Measurements from ENCODE around the gene MAD1L1. TPM values are rescaled to one million over a fixed set of nuclear protein-coding genes. Genes with fewer than 3 reads are reported as not detected.

MAD1L1 gene
- total RNA-seq, 1 experiment from 2014 or later, result 43.8 TPM

DNA sequence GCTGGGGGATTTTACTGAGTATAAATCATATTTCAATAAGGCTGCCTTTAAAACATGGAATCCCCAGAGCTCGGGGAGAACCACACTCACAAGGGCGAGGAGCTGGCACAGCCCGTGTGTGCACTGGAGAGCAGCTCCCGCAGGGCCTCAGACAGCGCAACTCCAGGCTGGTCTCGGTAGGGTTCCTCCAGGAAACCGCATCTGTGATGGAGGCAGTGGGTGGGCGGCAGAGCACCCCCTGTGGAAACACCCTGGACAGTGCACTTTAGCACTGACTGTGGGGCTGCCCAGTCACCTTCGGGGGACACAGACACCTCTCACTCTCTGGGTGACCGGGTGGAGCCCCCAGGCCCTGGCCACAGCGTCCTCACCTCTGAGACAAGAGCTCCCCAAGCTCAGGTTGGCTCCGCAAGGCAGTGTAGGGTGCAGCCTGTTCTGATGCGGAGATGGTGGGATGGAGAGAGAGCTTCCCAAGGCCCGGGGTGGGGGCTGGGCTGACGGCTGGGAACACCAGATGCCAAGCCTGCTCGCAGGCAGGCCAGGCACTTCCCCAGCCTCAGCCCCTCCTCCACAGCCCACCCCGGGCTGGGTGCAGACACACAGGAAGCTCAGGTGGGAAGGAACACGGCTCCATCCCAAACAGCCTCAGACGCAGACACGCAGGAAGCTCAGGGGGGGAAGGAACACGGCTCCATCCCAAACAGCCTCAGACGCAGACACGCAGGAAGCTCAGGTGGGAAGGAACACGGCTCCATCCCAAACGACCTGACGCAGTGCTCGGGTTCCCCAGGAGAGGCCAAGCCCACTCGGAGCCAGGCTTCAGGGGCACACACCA is 224.4 kb downstream of the MAD1L1 start:
- H3K4me1 Mint-ChIP-seq, result no peaks in the 10 kb centered on the region
- H3K4me3 Mint-ChIP-seq, result no peak overlapping the region
- DNase-seq (ENCODE audit: low spot score) (peak; percentile 14), ATAC-seq (no peak)
- no peaks in the 10 kb centered on the region for H3K36me3 Mint-ChIP-seq
- POLR2A ChIA-PET, result interaction anchor here (0.6 kb wide), 1 partner anchor 32 kb away, joined by 3 read pairs; no protein-coding TSS in a partner anchor
- no peaks in the 10 kb centered on the region for H3K27me3 Mint-ChIP-seq (ENCODE audit: low read depth)
- H3K9me3 Mint-ChIP-seq, result no peaks in the 10 kb centered on the region
- CTCF ChIA-PET, result interaction anchor here (1.1 to 1.2 kb wide), 2 partner anchors 33 to 186 kb away, joined by 3 to 4 read pairs; no protein-coding TSS in a partner anchor
- H3K27ac Mint-ChIP-seq, result 0 out of 2 replicates have a peak overlapping the region, but pooled peaks have one; percentile 65
- no peak for TF ChIP-seq TEAD1 (CRISPR knock-in tag; IDR thresholded peaks at IDR 0.05)
- TF ChIP-seq ESRRA (CRISPR knock-in tag; IDR thresholded peaks at IDR 0.05; ENCODE audit: borderline replicate concordance), result no peak
- TF ChIP-seq, protein P1, sequence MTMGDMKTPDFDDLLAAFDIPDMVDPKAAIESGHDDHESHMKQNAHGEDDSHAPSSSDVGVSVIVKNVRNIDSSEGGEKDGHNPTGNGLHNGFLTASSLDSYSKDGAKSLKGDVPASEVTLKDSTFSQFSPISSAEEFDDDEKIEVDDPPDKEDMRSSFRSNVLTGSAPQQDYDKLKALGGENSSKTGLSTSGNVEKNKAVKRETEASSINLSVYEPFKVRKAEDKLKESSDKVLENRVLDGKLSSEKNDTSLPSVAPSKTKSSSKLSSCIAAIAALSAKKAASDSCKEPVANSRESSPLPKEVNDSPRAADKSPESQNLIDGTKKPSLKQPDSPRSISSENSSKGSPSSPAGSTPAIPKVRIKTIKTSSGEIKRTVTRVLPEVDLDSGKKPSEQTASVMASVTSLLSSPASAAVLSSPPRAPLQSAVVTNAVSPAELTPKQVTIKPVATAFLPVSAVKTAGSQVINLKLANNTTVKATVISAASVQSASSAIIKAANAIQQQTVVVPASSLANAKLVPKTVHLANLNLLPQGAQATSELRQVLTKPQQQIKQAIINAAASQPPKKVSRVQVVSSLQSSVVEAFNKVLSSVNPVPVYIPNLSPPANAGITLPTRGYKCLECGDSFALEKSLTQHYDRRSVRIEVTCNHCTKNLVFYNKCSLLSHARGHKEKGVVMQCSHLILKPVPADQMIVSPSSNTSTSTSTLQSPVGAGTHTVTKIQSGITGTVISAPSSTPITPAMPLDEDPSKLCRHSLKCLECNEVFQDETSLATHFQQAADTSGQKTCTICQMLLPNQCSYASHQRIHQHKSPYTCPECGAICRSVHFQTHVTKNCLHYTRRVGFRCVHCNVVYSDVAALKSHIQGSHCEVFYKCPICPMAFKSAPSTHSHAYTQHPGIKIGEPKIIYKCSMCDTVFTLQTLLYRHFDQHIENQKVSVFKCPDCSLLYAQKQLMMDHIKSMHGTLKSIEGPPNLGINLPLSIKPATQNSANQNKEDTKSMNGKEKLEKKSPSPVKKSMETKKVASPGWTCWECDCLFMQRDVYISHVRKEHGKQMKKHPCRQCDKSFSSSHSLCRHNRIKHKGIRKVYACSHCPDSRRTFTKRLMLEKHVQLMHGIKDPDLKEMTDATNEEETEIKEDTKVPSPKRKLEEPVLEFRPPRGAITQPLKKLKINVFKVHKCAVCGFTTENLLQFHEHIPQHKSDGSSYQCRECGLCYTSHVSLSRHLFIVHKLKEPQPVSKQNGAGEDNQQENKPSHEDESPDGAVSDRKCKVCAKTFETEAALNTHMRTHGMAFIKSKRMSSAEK (CRISPR knock-in tag; IDR thresholded peaks at IDR 0.05; ENCODE audit: borderline replicate concordance), result no peak
- TF ChIP-seq SMAD3 (CRISPR knock-in tag; IDR thresholded peaks at IDR 0.05; ENCODE audit: borderline replicate concordance), result no peak
- TF ChIP-seq GTF2I (CRISPR knock-in tag; conservative IDR thresholded peaks at IDR 0.05), result no peak
- no peak for TF ChIP-seq ZBTB43 (CRISPR knock-in tag; IDR thresholded peaks at IDR 0.05)
- TF ChIP-seq STAT6 (CRISPR knock-in tag; conservative IDR thresholded peaks at IDR 0.05; ENCODE audit: low read depth), result no peak
- TF ChIP-seq AR (CRISPR knock-in tag; IDR thresholded peaks at IDR 0.05), result no peak
- TF ChIP-seq CTCF (IDR thresholded peaks at IDR 0.05), result no peak
- TF ChIP-seq, protein P2, sequence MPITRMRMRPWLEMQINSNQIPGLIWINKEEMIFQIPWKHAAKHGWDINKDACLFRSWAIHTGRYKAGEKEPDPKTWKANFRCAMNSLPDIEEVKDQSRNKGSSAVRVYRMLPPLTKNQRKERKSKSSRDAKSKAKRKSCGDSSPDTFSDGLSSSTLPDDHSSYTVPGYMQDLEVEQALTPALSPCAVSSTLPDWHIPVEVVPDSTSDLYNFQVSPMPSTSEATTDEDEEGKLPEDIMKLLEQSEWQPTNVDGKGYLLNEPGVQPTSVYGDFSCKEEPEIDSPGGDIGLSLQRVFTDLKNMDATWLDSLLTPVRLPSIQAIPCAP (CRISPR knock-in tag; IDR thresholded peaks at IDR 0.05), result no peak
- TF ChIP-seq, protein P3, sequence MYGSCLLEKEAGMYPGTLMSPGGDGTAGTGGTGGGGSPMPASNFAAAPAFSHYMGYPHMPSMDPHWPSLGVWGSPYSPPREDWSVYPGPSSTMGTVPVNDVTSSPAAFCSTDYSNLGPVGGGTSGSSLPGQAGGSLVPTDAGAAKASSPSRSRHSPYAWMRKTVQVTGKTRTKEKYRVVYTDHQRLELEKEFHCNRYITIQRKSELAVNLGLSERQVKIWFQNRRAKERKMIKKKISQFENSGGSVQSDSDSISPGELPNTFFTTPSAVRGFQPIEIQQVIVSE (CRISPR knock-in tag; IDR thresholded peaks at IDR 0.05; ENCODE audit: borderline replicate concordance), result no peak
- no peak for TF ChIP-seq FOXP1 (CRISPR knock-in tag; IDR thresholded peaks at IDR 0.05; ENCODE audit: borderline replicate concordance)
- TF ChIP-seq ZNF232 (CRISPR knock-in tag; IDR thresholded peaks at IDR 0.05), result no peak
- no peak for TF ChIP-seq E2F5 (CRISPR knock-in tag; IDR thresholded peaks at IDR 0.05)
- TF ChIP-seq FOXJ3 (CRISPR knock-in tag; IDR thresholded peaks at IDR 0.05; ENCODE audit: borderline replicate concordance), result no peak
- TF ChIP-seq PRRX2 (CRISPR knock-in tag; IDR thresholded peaks at IDR 0.05), result no peak
- no peak for TF ChIP-seq MLX (CRISPR knock-in tag; IDR thresholded peaks at IDR 0.05)
- no peak for TF ChIP-seq CBFB (CRISPR knock-in tag; IDR thresholded peaks at IDR 0.05; ENCODE audit: low read depth)
